GM19328 (cell line): ENCODE measurements around the gene CACNB4.
"Not testable (repeated sequence)": the region's sequence is repeated elsewhere in the genome, so short reads cannot be mapped to it uniquely, and the experiment has no call there.

Experiments
- ATAC-seq: cut with Tn5 transposase; IDR thresholded peaks from one replicate; pipeline ENCODE4 v1.9.1; 2021; ENCODE audit warnings: mild to moderate bottlenecking, moderate library complexity; ENCODE audit not compliant: unreplicated experiment

The CACNB4 gene

DNA sequence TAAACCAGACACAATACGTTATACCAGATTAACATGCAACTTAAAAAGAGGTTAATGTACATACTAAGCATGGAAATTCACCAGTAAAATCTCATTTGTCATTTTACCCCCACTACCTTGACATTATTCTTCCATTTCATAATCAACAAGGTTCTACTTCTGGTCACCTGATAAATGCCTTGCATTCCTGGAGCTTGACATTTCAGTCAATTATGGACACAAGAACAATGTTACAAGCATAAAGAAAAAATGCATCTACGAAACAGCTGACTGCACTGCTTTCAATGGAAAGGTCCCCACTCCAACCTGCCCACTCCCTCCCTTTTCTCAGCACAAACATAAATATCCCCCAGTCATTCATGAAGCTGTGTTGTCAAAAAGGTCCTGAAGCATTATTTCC lies 302.1 kb downstream of the CACNB4 start:
- ATAC-seq = no peak

DNA sequence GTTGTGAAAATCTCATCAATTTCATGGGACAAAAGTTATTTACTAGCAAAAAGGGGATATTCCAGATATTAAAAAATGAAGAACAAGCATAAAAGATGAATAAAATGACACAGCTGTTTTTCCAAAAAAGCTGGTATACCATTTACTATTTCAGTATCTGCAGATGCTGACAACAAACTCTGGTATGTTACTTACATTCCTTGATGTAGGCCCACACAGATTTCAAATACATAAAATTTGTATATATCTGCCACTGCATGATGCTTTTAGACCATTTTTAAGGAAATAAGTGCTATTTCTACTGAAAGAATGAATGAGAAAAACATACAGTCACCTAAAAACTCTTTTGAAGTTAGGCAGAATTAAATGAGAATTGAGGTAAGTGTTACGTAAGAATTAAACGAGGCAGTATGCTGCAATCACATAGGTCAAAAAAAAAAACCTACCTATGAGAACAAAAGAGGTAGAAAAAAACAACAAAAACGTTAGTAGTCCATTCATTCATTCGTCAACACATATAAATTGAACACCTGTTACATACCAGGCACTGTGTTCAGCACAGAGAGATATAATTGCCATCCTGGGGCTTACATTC lies 303.1 kb downstream of the CACNB4 start:
- ATAC-seq = no peak

DNA sequence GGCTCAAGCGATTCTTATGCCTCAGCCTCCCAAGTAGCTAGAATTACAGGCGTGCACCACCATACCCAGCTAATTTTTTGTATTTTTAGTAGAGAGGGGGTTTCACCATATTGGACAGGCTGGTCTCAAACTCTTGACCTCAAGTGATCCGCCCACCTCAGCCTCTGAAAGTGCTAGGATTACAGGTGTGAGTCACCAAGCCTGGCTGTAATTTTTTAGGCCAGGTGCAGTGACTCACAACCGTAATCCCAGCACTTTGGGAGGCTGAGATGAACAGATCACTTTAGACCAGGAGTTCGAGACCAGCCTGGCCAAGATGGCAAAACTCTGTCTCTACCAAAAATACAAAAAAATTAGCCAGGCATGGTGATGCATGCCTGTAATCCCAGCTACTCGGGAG lies 304.4 kb downstream of the CACNB4 start:
- ATAC-seq = not testable (repeated sequence)

DNA sequence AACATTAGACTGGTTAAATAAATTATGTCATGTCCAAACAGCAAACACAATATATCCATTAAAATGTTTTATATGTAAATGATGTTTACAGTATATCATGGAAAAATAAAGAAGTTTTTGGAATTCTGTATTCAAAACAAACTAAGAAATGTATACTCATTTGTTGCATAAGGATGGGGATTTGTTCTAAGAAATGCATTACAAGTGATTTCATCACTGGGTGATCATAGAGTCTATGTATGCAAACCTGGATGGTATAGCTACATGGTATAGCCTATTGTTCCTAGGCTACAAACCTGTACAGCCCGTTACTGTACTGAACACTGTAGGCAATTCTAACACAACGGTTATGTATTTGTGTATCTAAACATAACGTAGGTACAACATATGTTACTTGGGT lies 305.7 kb downstream of the CACNB4 start:
- no peak for ATAC-seq

DNA sequence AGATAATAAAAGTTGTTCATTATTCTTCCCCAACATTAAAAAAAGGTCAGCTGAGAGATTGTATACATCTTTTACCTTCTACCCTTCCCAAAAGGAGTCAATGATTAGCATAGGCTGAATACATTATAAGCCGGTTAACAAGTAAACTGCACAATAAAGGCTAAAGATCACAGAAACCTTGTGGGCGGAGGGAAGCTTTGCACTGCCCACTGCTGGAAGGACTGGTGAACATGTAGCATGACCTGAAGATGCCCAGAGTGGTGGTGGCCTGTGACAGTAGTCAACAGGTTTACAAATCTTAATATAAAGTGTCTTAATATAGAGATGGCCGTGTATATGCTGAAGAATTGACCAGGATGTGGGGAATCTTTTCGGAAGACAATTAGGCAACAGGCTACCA lies 306.3 kb downstream of the CACNB4 start:
- ATAC-seq = no peak

DNA sequence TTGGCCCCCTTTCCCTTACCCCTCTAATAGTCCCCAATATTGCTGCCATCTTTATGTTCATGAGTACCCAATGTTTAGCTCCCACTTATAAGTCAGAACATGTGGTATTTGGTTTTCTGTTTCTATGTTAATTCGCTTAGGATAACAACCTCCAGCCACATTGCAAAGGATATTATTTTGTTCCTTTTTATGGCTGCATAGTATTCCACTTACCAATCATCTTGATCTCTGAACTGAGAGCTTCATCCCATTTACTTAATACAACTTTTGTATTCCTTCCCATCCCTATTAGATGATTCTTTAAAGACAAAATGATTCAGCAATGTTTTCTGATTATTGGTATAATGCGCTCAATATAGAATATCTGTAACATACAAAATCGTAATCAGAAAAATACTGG lies 307.3 kb downstream of the CACNB4 start:
- ATAC-seq = no peak

DNA sequence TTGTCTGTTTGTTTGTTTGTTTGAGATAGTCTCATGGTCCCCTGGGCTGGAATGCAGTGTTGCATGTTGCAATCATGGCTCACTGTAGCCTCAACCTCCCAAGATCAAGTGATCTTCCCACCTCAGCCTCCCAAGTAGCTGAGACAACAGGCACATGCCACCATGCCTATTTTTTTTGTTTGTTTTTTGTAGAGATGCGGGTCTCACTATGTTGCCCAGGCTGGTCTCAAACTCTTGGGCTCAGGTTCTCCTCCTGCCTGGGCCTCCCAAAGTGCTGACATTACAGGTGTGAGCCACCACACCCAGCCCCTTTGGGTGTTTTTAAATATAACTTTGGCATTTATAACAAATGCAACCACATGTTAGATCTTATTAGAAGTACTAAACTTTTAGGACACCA lies 308.2 kb downstream of the CACNB4 start:
- no peak for ATAC-seq

DNA sequence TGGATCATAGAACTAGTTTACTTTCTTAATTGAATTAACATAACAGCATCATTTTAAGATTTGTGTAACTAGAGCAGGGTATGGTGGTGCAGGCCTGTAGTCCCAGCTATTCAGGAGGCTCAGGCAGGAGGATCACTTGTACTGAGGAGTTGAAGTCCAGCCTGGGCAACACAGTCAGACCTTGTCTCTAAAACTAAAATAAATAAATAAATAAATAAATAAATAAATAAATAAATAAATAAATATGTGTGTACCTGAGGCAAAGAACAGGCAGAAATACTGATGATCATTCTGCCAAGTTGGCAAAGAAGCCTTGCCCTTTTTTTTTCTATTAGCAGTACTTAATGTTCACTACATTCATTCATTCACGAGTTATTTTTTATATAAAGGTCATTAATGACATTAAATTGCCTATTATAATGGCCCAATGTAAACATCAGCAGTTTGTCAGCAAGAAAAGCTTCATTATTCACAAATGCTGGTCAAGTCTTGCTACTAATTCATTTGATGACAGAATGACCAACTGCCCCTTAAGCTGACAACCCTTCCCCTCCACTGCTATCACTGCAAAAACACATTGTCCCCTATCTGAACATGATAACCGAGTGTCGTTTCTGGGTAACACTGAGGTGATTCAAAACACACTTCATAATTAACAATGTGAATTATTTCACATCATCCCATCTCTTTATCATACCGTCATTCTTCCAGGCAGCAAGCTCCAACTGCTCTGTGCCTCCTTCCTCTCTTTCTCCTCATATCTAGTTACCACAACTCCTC lies 309.6 kb downstream of the CACNB4 start:
- no peak for ATAC-seq

DNA sequence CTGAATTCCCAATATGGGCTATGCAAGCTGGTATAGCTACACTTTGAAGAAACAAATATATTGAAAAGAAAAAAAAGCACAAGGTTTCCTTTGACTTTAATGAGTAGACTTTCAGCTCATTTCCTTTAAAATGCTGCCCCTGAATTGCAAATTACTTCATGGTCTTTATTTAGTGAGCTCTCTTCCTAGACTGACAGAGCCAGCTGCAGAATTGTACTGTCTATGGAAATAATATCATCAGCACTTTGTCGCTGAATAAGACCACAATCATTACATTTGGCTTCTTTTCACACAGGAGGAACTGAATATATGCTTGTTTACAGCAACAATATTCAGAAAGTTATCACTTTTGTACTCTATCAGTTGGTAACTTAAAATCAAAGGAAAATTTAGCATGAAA lies 312.4 kb downstream of the CACNB4 start:
- no peak for ATAC-seq

DNA sequence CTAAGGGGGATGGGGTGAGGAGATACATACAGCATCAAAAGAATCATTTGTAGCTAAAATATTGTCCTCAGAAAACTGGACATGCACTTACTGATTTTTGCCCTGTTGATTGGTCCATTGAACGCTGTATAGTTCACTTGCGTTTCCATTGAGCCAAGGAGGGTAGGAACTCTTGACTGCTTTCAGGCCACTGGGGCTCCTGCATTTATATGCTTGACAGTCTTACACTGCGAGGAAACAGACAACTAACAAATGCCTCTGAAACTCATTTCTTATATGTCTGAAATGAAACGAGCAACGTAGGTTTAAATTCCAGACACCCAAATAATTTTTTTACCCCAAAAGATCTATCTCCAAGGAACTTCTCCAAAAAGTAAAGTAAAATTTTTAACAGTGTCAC lies 312.8 kb downstream of the CACNB4 start:
- no peak for ATAC-seq

DNA sequence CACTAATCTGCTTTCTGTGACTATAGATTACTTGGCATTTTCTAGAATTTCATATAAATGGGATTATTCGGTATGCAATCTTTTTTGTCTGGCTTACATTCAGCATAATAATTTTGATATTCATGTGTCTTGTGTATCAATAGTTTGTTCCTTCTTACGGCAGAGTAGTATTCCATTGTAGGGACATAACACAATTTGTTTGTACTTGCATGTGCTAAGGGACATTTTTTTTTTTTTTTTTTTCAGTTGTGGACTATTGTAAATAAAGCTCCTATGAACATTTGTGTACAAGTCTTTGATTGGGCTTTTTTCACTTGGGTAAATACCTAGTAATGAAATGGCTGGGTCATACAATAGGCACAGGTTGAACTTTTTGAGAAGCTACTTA lies 315.7 kb downstream of the CACNB4 start:
- ATAC-seq = no peak
